Measurements from ENCODE around the gene GPRC5A. TPM values are rescaled to one million over a fixed set of nuclear protein-coding genes. Genes with fewer than 3 reads are reported as not detected.

Gene GPRC5A
- total and polyA plus RNA-seq, 2 of the 4 experiments (the other 2 are of a cell fraction): 49.6 to 201 TPM

DNA sequence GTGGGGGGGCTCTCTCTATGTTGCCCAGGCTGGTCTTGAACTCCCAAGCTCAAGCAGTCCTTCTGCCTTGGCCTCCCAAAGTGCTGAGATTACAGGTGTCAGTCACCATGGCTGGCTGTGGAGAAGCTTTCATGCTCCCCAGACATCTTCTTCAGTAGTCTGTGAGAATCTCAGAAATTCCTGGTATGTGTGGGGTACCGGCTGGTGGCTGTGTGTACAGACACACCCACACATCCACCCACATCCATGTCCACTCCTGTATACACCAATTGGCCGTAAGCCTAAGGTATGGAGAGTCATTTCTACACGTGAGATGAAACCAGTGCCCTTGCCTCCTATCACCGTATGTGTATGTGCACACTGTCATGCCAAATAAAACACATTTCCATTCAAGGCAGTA, 32.8 kb downstream of the GPRC5A start:
- dilution Hi-C loops (cut with HindIII; ENCODE audit: low sequenced_read_pairs, unreplicated experiment): no loop called here
- Histone ChIP-seq H4K5ac (ENCODE audit: low read depth, low read length) (no peak overlapping the region), H3K9ac (ENCODE audit: low read depth, low read length) (no peak overlapping the region), H3K36me3 (ENCODE audit: control insufficient read depth, insufficient read depth, low read length) (peaks cover 5% of the 10 kb centered on the region), H3K56ac (ENCODE audit: extremely low read depth, insufficient read depth, low read length) (no peak overlapping the region), H3K9me3 (ENCODE audit: control insufficient read depth, insufficient read depth, low read length) (no peaks in the 10 kb centered on the region), H3K4me2 (ENCODE audit: low read depth, low read length) (no peak overlapping the region), H2BK5ac (ENCODE audit: low read depth, low read length, poor library complexity, severe bottlenecking) (no peak overlapping the region), H2BK20ac (ENCODE audit: low read depth, low read length) (no peak overlapping the region), H2AK9ac (replicated peaks; ENCODE audit: low read depth, low read length, poor library complexity) (no peak overlapping the region), H4K8ac (ENCODE audit: low read depth in 2 of 2, low read length in 2 of 2) (no peak overlapping the region), H3K9me1 (ENCODE audit: insufficient read depth, low read length) (0 out of 2 replicates have a peak, but pooled peaks cover 8% of the 10 kb centered on the region), H3K79me1 (ENCODE audit: low read depth in 1 of 2, low read length in 2 of 2) (peaks cover under 1% of the 10 kb centered on the region in 2 experiments), H4K91ac (ENCODE audit: insufficient read depth, low read depth, low read length) (no peak overlapping the region), H2AFZ (replicated peaks; ENCODE audit: low read length, poor library complexity) (peak overlapping the region; percentile 41), H3K18ac (ENCODE audit: low read depth, low read length) (no peak overlapping the region), H3K27ac (ENCODE audit: insufficient read depth, low read length) (no peak overlapping the region), H3K27me3 (ENCODE audit: control insufficient read depth, insufficient read depth, low read length) (no peaks in the 10 kb centered on the region), H2AK5ac (ENCODE audit: low read depth, low read length) (0 out of 2 replicates have a peak overlapping the region, but pooled peaks have one; percentile 20), H2BK15ac (ENCODE audit: low read depth, low read length) (no peak overlapping the region), H3K4ac (ENCODE audit: low read depth, low read length) (0 out of 2 replicates have a peak overlapping the region, but pooled peaks have one; percentile 9), H2BK120ac (ENCODE audit: low read depth, low read length) (no peak overlapping the region), H3K4me3 (ENCODE audit: insufficient read depth, low read depth, low read length) (no peak overlapping the region), H3K14ac (replicated peaks; ENCODE audit: low read depth, low read length) (no peak overlapping the region), H4K20me1 (ENCODE audit: insufficient read depth, low read length) (no peaks in the 10 kb centered on the region), H3K4me1 (ENCODE audit: control insufficient read depth, insufficient read depth, low read length) (no peaks in the 10 kb centered on the region), H3K23ac (ENCODE audit: low read depth, low read length) (no peak overlapping the region)
- WGBS, 2 experiments (ENCODE audit: extremely low coverage in 2 of 2, insufficient read length in 1 of 2): 95% methylated on average over 3 of the region's 4 CpGs; no CpG with 5 or more reads in 1 of the 2 experiments
- no peak for DNase-seq
- ATAC-seq (ENCODE audit: low read depth): no peak
- in situ Hi-C loops (cut with MboI; ENCODE audit: low sequenced_read_pairs): loop anchor here (25.0 kb wide), 1 partner anchor 613 kb away; no protein-coding TSS in a partner anchor
- BruUV-seq (replicated peaks): no TSS peak
- TF ChIP-seq, protein P1, sequence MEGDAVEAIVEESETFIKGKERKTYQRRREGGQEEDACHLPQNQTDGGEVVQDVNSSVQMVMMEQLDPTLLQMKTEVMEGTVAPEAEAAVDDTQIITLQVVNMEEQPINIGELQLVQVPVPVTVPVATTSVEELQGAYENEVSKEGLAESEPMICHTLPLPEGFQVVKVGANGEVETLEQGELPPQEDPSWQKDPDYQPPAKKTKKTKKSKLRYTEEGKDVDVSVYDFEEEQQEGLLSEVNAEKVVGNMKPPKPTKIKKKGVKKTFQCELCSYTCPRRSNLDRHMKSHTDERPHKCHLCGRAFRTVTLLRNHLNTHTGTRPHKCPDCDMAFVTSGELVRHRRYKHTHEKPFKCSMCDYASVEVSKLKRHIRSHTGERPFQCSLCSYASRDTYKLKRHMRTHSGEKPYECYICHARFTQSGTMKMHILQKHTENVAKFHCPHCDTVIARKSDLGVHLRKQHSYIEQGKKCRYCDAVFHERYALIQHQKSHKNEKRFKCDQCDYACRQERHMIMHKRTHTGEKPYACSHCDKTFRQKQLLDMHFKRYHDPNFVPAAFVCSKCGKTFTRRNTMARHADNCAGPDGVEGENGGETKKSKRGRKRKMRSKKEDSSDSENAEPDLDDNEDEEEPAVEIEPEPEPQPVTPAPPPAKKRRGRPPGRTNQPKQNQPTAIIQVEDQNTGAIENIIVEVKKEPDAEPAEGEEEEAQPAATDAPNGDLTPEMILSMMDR (conservative IDR thresholded peaks at IDR 0.05; ENCODE audit: low read depth, low read length): no peak
- TF ChIP-seq RFX5 (IDR thresholded peaks at IDR 0.05; ENCODE audit: low read depth, low read length) (no peak), MAFK (IDR thresholded peaks at IDR 0.05; ENCODE audit: low read depth, low read length) (no peak), CEBPB (IDR thresholded peaks at IDR 0.05; ENCODE audit: low read depth, low read length) (no peak), CHD1 (IDR thresholded peaks at IDR 0.05; ENCODE audit: low read depth, low read length) (no peak), RAD21 (IDR thresholded peaks at IDR 0.05; ENCODE audit: low read length) (no peak), USF2 (IDR thresholded peaks at IDR 0.05; ENCODE audit: low read depth, low read length) (no peak), SMC3 (IDR thresholded peaks at IDR 0.05; ENCODE audit: low read depth, low read length) (no peak), BHLHE40 (IDR thresholded peaks at IDR 0.05; ENCODE audit: low read depth, low read length) (no peak), MAZ (IDR thresholded peaks at IDR 0.05; ENCODE audit: borderline replicate concordance, low read depth, low read length) (no peak), RCOR1 (IDR thresholded peaks at IDR 0.05; ENCODE audit: insufficient replicate concordance, low read length) (no peak), MXI1 (IDR thresholded peaks at IDR 0.05; ENCODE audit: borderline replicate concordance, low read depth, low read length) (no peak)
- TF ChIP-seq, protein P2, sequence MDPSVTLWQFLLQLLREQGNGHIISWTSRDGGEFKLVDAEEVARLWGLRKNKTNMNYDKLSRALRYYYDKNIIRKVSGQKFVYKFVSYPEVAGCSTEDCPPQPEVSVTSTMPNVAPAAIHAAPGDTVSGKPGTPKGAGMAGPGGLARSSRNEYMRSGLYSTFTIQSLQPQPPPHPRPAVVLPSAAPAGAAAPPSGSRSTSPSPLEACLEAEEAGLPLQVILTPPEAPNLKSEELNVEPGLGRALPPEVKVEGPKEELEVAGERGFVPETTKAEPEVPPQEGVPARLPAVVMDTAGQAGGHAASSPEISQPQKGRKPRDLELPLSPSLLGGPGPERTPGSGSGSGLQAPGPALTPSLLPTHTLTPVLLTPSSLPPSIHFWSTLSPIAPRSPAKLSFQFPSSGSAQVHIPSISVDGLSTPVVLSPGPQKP (IDR thresholded peaks at IDR 0.05; ENCODE audit: borderline replicate concordance, low read depth, low read length): no peak
- intact Hi-C loops (cut with micrococcal nuclease): no loop called here
- ChIA-PET CTCF (no interaction called here), POLR2A (ENCODE audit: unreplicated experiment) (no interaction called here)
